GM10847 (cell line): Measurements from ENCODE around the gene KCMF1.

Experiments
- POLR2A ChIP-seq: IDR thresholded peaks from 2 replicates; pipeline ENCODE4 v1.6.1; 2011; ENCODE audit not compliant: insufficient read length; ENCODE audit errors: extremely low read depth

Gene KCMF1

DNA sequence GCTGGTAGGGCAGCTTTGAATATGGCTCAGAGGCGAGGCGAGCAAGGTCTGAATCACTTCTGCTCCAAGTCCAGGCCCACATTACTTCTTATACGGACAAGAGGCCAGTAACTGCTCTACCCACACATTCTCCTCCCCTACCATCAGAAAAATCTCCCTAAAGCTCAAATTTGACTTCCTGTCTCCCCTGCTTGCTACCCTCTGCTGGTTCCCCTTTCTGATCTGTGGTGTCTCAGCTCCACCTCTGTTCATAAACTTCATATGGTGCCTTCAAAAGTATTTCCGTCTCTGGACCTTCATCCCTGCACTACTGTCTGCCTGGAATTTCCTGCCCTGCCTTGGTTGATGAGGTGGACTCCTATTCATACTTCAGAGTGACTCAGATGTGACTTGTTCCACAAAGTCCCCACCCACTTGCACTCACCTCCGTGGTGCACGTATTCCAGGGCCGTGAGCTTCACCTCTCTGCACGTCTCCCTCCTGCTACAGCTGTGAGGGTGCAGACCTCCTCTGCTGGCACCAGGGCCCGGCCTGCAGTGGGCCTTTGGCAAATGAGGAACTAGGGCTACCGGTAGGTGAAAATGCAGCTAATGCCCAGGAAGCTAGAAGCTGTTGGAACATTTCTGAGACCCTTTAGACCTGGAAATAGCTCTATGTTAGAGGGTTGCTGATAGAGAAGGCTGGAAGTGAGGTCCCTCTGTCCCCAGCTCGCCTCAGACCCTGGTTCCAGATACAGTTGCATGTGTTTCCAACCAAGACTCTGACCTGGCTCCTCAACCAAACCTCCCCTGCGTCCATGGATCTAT is 24.6 kb upstream of the KCMF1 start:
- TF ChIP-seq POLR2A, result no peak

DNA sequence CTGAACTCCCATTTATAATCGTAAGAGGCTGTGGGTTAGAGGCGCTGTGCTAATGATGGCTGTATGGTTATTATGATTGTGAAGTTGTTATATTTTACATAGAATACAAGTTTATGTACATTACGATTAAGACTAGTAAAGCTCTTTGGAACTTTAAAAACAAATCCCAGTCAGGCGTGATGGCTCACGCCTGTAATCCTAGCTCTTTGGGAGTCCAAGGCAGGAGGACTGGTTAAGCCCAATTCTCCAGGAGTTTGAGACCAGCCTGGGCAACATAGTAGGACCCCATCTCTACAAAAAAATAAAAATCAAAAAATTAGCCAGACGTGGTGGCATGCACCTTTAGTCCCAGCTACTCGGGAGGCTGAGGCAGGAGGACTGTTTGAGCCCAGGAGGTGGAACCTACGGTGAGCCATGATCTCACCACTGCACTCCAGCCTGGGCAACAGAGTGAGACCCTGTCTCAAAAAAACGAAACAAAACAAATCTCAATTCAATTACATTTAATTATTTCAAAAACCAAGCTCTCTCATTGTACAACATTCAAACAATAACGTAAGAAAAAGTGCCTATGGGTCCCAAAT is 23.9 kb upstream of the KCMF1 start:
- TF ChIP-seq POLR2A, result no peak

DNA sequence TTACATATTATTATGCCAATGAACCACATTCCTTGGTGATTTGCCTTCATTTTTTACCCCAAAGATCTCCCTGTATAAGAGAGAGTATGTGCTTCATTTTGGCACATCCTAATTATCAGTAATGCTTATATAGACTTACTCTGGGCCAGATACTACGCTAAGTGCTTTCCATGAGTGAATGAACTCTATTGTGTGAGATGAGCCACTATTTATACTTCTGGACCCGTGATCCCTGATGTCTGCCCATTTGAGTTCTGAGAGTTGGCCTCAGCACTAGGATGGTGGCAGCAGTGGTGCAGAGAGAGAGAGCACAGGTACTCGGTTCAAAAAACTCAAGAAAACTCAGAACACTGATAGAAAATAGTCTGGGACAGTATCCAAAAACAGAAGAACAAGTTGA is 17.4 kb upstream of the KCMF1 start:
- TF ChIP-seq POLR2A, result no peak

DNA sequence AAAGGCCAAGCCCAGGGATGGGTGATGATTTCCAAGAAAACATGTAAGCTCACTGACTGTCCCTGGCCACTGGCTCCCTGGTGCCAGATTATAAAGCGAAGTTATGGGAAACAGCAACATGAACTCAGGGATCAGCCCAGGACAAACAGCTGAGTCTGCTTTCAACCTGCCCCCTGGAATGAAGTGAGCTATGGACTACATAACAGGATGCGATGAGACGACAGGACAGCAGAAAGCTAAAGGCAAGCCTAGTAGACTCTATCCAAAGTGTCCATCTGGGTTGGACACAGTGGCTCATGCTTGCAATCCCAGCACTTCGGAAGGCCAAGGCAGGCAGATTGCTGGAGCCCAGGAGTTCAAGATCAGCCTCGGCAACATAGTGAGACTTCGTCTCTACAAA is 16.6 kb upstream of the KCMF1 start:
- TF ChIP-seq POLR2A, result no peak

DNA sequence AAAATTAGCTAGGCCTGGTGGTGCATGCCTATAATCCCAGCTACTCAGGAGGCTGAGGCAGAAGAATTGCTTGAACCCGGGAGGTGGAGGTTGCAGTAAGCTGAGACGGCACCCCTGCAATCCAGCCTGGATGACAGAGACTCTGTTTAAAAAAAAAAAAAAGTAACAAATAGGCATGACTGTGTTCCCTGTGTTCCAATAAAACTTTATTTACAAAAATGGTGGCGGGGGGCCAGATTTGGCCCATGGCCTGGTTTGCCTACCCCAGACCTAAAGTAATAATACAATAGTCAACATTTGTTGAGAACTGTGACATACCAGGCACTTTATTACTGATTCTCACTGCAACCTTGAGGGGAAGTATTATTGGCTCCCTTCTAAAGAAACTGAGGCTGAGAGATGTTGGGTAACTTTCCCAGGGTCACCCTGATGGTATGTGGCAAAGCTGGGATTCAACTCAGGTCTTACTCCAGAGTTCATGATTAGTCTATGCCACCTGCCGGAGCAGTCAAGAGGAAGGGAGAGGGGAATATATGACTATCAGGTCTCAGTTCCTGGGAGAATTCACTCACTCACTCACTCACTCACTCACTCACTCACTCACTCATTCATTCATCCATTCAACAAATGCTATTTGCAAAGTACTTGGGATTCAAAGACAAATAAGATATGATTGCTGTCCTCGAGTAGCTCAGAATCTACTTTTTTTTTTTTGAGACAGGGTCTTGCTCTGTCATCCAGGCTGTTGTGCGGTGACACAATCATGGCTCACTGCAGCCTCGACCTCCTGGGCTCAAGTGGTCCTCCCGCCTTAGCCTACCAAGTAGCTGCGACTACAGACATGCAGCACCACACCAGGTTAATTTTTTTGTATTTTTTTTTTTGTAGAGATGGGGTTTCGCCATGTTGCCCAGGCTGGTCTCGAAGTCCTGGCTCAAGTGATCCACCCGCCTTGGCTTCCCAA is 14.3 kb upstream of the KCMF1 start:
- no peak for TF ChIP-seq POLR2A

DNA sequence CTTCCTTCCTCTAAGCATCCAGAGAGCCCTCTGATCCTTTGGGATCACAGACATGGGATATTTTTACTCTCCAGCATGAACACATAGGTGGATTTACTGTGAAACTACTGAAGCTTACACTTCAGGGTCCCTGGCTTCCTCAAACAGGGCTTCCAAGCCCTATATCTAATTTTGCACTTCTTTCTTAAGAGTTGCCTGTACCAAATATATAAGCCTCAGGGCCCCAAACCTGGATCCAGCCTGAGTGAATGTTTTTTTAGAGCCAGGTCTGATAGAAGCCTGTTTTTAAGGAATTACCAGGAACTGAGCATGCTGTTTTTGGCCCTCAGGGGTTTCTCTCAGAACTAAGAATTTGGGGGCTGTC is 13.2 kb upstream of the KCMF1 start:
- TF ChIP-seq POLR2A, result no peak

DNA sequence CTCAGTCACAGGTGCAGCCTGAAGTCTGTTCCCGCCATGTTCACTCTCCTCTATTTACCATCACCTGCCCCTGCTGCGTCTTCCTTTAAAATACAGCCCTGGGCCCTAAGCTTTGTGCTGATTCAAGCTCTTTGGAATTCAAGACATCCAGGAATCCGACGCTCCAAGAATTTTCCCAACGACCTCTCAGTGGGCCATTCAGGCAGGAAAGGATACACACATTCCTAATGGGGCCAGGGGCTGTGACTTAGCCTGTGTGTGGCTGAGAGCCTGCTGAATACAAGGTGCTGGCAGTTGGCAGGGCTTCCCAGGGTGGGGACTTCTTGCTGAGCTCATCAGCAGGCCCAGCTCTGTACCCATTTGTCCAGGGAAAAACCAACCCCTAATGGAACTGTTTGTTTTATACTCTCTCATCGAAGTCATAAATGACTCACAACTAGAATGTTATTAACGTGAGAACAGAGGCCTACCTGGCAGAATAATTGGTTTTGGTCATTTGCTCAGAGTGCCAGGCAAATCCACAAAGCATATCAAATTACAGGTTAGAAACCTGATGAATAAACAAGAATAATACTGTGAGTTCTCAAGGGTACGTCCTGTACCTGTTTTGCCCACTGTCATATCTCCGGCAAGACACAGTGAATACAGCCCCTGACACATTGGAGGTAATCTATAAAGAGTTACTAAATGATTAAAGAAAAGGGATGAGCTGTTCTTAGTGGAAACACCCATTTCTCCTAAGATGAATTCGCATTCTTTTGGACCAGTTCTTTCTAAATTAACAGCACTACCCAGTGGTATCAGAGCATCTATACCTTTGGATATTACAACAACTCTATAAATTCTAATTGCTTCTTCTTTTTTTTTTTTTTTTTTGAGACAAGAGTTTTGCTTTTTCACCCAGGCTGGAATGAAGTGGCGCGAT is 12.6 kb upstream of the KCMF1 start:
- no peak for TF ChIP-seq POLR2A

DNA sequence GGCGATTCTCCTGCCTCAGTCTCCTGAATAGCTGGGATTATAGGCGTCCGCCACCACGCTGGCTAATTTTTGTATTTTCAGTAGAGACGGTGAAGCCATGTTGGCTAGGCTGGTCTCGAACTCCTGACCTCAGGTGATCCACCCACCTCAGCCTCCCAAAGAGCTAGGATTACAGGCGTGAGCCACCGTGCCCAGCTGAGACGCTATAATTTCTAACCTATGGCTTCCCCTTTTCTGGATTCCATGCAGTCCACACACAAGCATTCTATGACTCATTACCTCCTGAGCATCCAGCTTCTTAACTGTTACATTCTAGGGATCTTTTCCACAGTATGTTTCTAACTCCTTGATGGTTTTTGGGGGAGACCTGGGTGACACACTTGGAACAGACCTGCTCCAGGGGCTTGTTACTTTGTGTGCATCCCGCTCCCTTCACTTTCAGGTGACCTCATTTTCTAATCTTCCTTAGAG is 11.8 kb upstream of the KCMF1 start:
- TF ChIP-seq POLR2A, result no peak

DNA sequence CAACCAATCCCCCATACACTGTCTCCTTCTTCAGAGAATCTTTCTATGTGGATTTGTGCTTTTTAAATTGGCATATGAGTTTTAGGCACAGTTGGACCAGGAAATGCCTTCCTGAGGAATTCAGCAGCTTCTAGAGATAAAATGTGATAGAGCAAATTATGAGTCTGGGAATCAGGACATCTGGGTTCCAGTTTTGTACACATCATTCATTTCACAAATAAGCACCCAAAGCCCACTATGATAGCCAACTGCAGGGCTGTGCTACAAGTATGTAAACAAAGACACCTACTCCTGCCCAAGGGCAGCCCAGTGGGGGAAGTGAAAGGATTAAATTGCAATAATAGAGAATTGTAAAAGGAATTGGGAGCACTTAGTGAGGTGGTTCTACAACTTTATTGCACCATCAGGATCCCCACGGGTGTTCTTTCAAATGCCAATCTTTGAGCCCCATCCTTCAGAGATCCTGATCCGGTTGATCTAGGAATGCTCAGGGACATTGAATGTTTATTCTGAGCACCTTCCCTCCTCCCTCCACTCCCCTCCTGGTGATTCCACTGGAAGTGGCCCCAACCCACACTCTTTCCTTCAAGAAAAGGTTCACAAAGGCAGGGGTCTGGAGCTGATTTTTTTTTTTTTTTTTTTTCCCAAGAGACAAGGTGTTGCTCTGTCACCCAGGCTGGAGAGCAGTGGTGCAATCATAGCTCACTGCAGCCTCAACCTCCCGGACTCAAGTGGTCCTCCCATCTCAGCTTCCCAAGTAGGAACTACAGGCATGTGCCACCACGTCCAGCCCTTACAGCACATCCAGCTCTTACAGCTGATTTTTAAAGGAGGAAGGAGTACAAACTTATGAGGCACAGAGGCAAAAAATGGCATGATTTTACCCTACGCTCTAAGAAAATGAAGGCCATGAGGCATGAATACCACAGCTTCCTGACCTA is 11.1 kb upstream of the KCMF1 start:
- no peak for TF ChIP-seq POLR2A

DNA sequence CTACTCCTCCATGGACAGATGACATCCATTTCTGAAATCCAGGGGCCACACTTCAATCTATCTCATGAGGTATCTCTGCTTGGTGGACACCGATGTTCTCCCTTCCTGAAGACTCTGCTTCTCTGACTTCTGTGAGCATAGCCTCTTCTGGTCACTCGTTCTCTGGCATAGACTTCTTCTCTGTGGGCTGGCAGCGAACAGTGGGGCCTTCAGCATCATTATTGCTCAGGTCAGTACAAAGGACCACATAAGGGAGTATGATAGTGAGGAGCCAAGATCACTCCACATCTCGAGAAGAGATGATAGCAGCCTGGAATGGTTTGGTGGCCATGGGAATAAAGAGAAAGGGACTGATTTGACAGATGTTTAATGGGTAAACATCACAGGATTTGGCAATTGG is 8.0 kb upstream of the KCMF1 start:
- no peak for TF ChIP-seq POLR2A

DNA sequence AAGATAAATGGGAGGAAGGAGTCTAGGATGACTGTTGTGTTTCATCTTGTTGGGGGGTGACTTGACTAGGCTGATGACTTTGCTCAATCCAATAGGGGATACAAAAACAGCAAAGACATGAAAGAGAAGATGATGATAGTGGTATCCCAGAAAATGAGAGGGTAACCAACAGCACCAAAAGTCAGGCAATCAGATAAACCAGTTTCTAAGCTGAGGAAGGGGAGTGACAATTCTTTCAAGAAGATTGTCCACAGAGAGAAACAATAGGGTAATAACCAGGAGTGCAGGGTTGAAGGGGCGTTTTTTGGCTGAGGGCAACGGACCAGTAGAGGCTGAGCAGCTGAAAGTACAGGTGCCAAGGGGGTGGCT is 7.7 kb upstream of the KCMF1 start:
- TF ChIP-seq POLR2A, result no peak

DNA sequence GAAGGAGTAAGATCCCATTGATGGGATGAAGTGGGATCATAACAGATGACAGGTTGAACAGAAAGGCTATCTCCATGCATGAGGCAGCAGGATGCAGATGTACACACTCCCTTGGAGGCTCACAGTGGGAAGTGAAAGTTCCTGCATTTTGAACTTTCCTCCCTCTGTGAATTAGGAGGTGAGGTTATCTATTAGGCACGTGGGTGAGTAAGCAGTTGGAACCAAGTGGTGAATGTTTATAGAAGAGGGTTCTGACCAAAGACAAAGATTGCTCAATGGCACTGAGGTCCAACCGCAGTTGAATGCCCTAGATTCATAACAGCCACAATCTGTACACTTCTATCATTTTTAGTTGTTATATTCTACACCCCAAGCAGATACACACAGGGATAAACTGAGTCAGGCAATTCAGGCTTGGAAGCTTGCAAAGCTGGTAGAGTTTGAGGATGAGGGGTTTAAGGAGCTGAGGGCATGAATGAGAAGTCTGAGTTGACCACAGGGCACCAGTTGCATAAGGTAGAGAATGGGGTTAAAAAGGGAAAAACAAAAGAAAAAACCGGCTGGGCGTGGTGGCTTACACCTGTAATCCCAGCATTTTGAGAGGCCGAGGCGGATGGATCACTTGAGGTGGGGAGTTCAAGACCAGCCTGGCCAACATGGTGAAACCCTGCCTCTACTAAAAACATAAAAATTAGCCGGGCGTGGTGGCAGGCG is 7.1 kb upstream of the KCMF1 start:
- no peak for TF ChIP-seq POLR2A

DNA sequence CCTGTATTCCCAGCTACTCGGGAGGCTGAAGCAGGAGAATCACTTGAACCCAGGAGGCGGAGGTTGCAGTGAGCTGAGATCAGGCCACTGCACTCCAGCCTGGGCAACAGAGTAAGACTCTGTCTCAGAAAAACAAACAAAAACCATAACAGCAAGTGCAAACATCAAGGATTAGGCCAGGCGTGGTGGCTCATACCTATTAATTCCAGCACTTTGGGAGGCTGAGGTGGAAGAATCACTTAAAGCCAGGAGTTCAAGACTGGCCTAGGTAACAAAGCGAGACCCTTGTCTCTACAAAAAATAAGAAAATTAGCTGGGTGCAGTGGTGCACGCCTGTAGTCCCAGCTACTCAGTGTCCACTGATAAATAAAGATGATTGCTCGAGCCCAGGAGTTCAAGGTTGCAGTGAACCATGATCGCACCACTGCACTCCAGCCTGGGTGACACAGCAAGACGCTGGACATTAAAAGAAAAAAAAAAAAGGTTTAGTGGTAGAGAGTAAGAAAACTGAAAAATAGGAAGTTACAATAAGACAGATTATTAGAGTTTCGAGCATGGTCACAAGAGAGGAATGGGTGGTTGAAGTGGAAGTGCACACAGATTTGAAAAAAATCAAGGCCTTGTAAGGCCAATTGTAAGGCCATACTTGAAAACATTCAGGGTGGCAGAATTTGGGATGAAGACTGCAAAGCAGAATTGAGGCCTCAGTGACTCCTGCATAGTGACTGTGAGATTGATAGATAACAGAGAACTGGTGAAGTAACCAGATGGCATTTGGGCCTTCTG is 6.4 kb upstream of the KCMF1 start:
- no peak for TF ChIP-seq POLR2A

DNA sequence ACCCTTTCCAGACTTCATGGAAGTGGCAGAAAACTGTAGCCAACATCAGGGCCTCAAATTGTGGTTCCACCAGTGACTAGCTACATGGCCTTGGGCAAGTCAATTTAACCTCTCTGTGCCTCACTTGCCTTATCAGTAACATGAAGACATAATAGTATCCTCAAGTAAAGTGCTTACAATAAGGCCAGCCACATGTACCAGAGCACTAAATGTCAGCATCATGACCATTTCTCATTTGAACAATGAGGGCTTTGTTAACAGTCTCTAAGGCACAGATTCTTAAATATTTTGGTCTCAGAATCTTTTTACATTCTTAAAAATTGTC is 5.8 kb upstream of the KCMF1 start:
- TF ChIP-seq POLR2A, result no peak
